ENCODE results near the gene DENND1B. TPM values are rescaled to one million over a fixed set of nuclear protein-coding genes. Genes with fewer than 3 reads are reported as not detected.
A peak's percentile ranks its signal among the peaks of the same experiment; 100 is the strongest.

DENND1B gene
- total RNA-seq, 1 experiment from 2014 or later, result 20.9 TPM

- intact Hi-C loops (cut with micrococcal nuclease), result loop anchor here (1.0 to 5.0 kb wide), 8 partner anchors 77 to 1072 kb away; partner anchors contain the start of gene NEK7
- Mint-ChIP-seq H3K9me3 (ENCODE audit: unreplicated experiment) (no peaks in the 10 kb centered on the region), H3K27me3 (ENCODE audit: insufficient read depth, unreplicated experiment) (no peaks in the 10 kb centered on the region), H3K36me3 (ENCODE audit: insufficient read depth, unreplicated experiment) (peaks cover 8% of the 10 kb centered on the region), H3K4me3 (ENCODE audit: unreplicated experiment) (no peak overlapping the region), H3K4me1 (ENCODE audit: insufficient read depth, unreplicated experiment) (no peaks in the 10 kb centered on the region), H3K27ac (ENCODE audit: low read depth, unreplicated experiment) (no peak overlapping the region)
- DNase-seq (ENCODE audit: unreplicated experiment), result peak; percentile 67
- no TSS peak for BruUV-seq (replicated peaks)
- TF ChIP-seq CTCF (IDR thresholded peaks at IDR 0.05; ENCODE audit: unreplicated experiment), result peak; percentile 82
- ChIA-PET POLR2A (interaction anchor here (0.5 to 1.0 kb wide), 6 partner anchors 30 to 959 kb away, joined by 3 to 7 read pairs (median 4); partner anchors contain the start of gene C1orf53), CTCF (interaction anchor here (0.5 to 9.0 kb wide), 49 partner anchors 10 to 1071 kb away, joined by 3 to 125 read pairs (median 4); partner anchors contain the start of genes DENND1B and NEK7)
Observed at GRCh38 chr1:197614916-197615692, 160.2 kb downstream of the DENND1B start.

DNA sequence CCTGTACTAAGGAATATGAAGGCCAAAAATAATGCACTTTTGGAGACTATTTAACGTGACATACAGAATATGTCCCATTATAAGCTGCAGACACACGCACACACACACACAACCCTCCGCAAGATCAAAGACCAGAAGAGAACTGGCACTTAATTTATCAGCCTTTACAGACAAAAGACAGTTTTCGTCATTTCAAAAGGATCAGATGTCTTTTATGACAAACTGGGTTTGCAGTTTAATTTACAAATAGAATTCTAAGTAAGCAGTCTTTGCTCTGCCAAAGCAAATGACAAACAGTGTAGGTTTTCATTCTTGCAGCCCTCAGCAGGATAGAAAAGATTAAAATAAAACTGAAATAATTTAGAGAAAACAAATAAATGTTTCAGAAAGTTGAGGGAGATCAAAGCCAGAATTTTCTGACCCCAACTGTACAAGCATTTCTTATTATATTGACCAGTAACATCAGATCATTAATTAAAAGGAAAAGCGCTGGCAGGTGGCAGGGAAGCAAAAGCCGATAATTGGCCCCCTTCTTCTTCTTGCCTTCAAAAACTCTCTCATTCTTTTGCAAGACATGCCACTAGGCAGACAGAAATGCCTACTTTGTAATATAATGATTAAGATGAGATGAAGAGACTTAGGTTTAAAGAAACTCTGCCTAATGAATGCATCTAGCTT is 169.0 kb downstream of the DENND1B start:
- Mint-ChIP-seq H3K27me3 (ENCODE audit: insufficient read depth, unreplicated experiment) (no peaks in the 10 kb centered on the region), H3K4me1 (ENCODE audit: insufficient read depth, unreplicated experiment) (no peaks in the 10 kb centered on the region), H3K27ac (ENCODE audit: low read depth, unreplicated experiment) (no peak overlapping the region), H3K9me3 (ENCODE audit: unreplicated experiment) (no peaks in the 10 kb centered on the region), H3K4me3 (ENCODE audit: unreplicated experiment) (no peak overlapping the region), H3K36me3 (ENCODE audit: insufficient read depth, unreplicated experiment) (no peaks in the 10 kb centered on the region)
- ChIA-PET POLR2A (interaction anchor here (0.6 kb wide), 1 partner anchor 264 kb away, joined by 3 read pairs; no protein-coding TSS in a partner anchor), CTCF (interaction anchor here (1.3 to 2.4 kb wide), 2 partner anchors 9 to 88 kb away, joined by 3 to 8 read pairs; no protein-coding TSS in a partner anchor)
- no peak for TF ChIP-seq CTCF (IDR thresholded peaks at IDR 0.05; ENCODE audit: unreplicated experiment)
- no peak for DNase-seq (ENCODE audit: unreplicated experiment)
- intact Hi-C loops (cut with micrococcal nuclease), result no loop called here
- no TSS peak for BruUV-seq (replicated peaks)

GRCh38 chr1:197604302-197604701 is 171.0 kb downstream of the DENND1B start:
- H3K27me3 Mint-ChIP-seq (ENCODE audit: insufficient read depth, unreplicated experiment), result no peaks in the 10 kb centered on the region
- H3K36me3 Mint-ChIP-seq (ENCODE audit: insufficient read depth, unreplicated experiment), result no peaks in the 10 kb centered on the region
- TF ChIP-seq CTCF (IDR thresholded peaks at IDR 0.05; ENCODE audit: unreplicated experiment), result no peak
- no peaks in the 10 kb centered on the region for H3K9me3 Mint-ChIP-seq (ENCODE audit: unreplicated experiment)
- DNase-seq (ENCODE audit: unreplicated experiment), result no peak
- ChIA-PET POLR2A (no interaction called here), CTCF (interaction anchor here (0.7 to 2.4 kb wide), 3 partner anchors 11 to 265 kb away, joined by 3 to 8 read pairs (median 4); no protein-coding TSS in a partner anchor)
- no peak overlapping the region for H3K4me3 Mint-ChIP-seq (ENCODE audit: unreplicated experiment)
- no peaks in the 10 kb centered on the region for H3K4me1 Mint-ChIP-seq (ENCODE audit: insufficient read depth, unreplicated experiment)
- BruUV-seq (replicated peaks), result no TSS peak
- H3K27ac Mint-ChIP-seq (ENCODE audit: low read depth, unreplicated experiment), result no peak overlapping the region
- intact Hi-C loops (cut with micrococcal nuclease), result no loop called here

GRCh38 chr1:197600751-197601150 is 174.5 kb downstream of the DENND1B start:
- no peak for DNase-seq (ENCODE audit: unreplicated experiment)
- H3K27ac Mint-ChIP-seq (ENCODE audit: low read depth, unreplicated experiment), result no peak overlapping the region
- no peak for TF ChIP-seq CTCF (IDR thresholded peaks at IDR 0.05; ENCODE audit: unreplicated experiment)
- no TSS peak for BruUV-seq (replicated peaks)
- no peaks in the 10 kb centered on the region for H3K27me3 Mint-ChIP-seq (ENCODE audit: insufficient read depth, unreplicated experiment)
- no peaks in the 10 kb centered on the region for H3K9me3 Mint-ChIP-seq (ENCODE audit: unreplicated experiment)
- POLR2A ChIA-PET, result no interaction called here
- no peak overlapping the region for H3K4me3 Mint-ChIP-seq (ENCODE audit: unreplicated experiment)
- no peaks in the 10 kb centered on the region for H3K36me3 Mint-ChIP-seq (ENCODE audit: insufficient read depth, unreplicated experiment)
- intact Hi-C loops (cut with micrococcal nuclease), result no loop called here
- no peaks in the 10 kb centered on the region for H3K4me1 Mint-ChIP-seq (ENCODE audit: insufficient read depth, unreplicated experiment)
- CTCF ChIA-PET, result interaction anchor here (0.6 to 1.9 kb wide), 6 partner anchors 14 to 1085 kb away, joined by 3 to 8 read pairs (median 5); no protein-coding TSS in a partner anchor
